HPDE6-E6E7 (cell line): ENCODE results near the gene EEF1A2.

Experiments
- DNase-seq: peaks from one replicate; pipeline ENCODE4 v3.0.0; 2011; ENCODE audit warnings: missing footprints; ENCODE audit errors: extremely low spot score

Gene EEF1A2

DNA sequence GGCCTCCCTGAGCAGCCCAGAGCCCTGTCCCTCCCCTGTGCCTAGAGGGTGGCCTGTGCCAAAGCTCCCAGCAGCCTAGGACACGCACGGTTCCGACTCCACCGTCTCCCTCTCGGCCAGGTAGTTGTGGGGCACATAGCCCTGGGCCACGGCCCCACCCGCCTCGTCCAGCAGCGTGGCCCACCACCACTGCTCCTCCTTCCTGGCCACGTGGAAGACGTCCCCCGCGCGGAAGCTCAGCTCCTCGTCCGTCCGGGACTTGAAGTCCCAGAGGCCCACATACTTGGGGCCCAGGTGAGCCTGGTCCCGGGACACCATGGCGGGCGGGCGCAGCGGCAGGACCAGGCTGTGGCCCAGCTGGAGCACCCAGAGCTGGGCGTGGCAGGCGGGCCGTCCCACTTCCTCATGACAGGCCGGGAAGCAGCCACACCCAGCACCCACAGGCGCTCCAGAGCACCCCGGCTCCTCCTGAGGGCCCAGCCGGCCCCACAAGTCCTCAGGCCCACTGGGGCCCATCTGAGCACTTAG is 38.2 kb upstream of the EEF1A2 start, which contains the start of gene PTK6:
PTK6 (minus strand) TSS at position 380 of the 528 bp plus-strand sequence; CDS start at position 318, 62 bp downstream.
- DNase-seq, result peak; percentile 95

- DNase-seq, result peak; percentile 86
Measured at GRCh38 chr20:63536241-63536977, 37.5 kb upstream of the EEF1A2 start.

GRCh38 chr20:63534831-63535651 is 36.2 kb upstream of the EEF1A2 start:
- DNase-seq, result peak; percentile 80

GRCh38 chr20:63534427-63534830 is 35.5 kb upstream of the EEF1A2 start:
- DNase-seq, result no peak

GRCh38 chr20:63533871-63534393 is 35.0 kb upstream of the EEF1A2 start:
- peak; percentile 93 for DNase-seq

DNA sequence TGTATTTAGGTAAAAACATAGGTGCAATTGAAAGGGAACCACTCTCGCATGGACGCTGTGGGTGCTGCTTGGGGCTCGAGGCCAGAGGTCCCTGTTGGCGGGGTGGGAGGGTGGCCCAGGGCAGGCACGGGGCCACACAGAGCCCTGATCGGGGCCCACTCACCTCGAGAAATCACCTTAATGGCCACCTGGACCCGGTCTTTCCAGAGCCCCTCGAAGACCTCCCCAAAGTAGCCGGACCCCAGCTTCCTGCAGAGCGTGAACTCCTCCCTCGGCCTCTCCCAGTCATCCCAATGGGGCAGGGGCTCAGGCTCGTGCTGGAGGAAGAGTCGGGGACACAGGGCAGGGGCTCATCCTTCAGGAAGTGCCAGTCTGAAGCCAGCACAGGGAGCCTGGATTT is 34.5 kb upstream of the EEF1A2 start:
- DNase-seq, result no peak

GRCh38 chr20:63532449-63532971 is 33.6 kb upstream of the EEF1A2 start:
- no peak for DNase-seq

- no peak for DNase-seq
Measured at GRCh38 chr20:63531686-63532448, 33.0 kb upstream of the EEF1A2 start.

DNA sequence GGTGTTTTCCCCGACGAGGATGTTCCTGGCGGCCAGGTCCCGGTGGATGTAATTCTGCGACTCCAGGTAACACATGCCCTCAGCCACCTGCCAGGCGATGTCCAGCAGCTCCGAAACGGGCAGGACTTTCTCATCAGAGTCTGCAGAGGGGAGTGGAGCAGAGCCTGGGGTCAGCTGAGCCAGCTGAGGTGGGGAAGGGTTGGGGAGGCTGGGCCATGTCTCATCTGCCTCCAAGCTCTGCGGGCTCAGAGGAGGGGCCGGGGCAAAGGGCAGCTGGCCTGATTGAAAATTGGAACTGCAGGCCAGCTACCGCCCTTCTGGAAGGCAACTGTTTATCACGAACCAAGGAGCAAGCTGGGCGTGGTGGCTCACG is 31.9 kb upstream of the EEF1A2 start:
- DNase-seq, result no peak

GRCh38 chr20:63529861-63530787 is 31.2 kb upstream of the EEF1A2 start:
- DNase-seq, result no peak

DNA sequence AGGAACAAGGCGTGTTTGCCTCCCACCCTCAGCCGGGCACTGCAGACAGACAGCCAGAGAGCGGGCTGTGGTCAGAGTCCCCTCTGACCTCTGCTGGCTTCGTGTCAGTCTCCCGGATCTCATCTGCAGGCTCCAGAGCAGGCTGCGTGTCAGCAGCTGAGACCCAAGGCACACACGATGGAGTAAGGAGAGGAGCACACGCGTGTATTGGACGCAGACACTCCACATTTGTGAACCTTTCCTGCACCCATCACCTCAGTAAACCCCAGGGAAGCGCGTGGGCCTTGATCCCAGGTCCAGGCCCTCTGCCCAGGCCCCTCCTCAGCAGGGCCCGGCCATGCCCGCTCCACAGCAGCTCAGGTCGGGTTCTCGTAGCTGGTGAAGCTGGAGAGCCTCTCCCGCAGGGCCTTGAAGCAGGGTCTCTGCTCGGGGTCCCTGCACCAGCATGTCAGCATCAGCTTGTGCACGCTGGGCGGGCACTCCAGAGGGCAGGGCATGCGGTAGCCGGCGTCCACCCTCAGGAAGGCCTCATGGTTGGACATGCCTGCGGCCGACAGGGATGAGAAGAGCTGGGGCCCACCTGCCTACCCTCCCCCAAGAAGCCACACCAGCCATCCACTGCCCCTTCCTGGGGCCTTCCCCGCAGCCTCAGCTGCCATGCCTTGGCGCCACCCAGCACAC is 30.4 kb upstream of the EEF1A2 start:
- DNase-seq, result no peak

DNA sequence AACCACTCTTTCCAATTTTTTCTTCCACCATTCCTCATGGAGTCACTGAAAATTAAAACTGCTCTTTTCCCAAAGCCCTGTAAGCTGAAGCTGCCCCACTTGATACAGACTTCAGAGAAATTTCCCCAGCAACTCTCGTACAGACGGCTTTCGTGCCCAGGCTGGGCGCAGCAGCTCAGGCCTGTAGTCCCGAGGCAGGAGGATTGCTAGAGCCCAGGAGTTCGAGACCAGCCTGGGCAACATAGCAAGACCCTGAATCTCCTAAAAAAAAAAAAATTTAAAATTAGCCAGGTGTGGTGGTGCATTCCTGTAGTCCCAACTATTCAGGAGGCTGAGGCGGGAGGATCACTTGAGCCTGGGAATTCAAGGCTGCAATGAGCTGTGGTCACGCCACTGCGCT is 28.3 kb upstream of the EEF1A2 start:
- DNase-seq, result no peak

- no peak for DNase-seq
Measured at GRCh38 chr20:63525971-63526370, 27.1 kb upstream of the EEF1A2 start.

DNA sequence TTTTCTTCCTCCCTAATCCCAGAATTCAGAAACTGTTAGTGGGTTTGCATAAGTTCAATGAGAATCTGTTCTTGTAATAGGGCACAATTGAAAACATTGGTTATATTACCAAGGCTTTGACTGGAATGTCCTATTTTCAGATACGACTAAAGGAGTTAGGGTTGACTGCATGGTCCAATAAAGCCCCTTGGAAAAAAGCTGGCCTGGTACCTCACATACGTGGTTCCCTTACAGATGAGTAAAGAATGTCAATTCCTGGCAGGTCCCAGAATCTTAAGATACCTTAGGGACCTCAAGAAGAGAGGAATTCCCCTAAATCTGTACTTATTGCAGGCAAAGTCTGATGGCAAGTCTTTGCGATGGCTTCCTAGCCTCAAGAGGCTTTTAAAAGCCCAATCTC is 26.3 kb upstream of the EEF1A2 start:
- no peak for DNase-seq

GRCh38 chr20:63522981-63523611 is 24.2 kb upstream of the EEF1A2 start:
- no peak for DNase-seq

GRCh38 chr20:63522091-63522868 is 23.4 kb upstream of the EEF1A2 start:
- no peak for DNase-seq

DNA sequence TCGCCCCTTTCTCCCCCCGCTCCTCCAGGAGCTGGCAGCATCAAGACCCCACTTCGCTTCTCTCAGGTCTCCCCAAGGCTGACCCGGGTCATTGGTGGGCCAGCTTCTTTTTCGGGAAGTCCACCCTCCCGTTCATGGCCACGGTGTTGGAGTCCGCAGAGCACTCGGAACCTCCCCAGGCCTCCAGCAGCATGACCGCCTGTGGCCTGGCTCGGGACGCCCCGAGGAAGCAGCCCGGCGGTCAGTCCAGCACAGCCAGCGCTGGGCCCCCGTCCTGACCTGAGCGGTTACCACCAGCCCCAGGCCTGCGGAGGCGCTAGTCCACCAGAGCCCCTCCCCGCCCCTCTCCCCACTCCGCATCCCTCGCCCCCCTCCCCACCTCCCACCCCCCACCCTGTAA is 22.7 kb upstream of the EEF1A2 start:
- no peak for DNase-seq

DNA sequence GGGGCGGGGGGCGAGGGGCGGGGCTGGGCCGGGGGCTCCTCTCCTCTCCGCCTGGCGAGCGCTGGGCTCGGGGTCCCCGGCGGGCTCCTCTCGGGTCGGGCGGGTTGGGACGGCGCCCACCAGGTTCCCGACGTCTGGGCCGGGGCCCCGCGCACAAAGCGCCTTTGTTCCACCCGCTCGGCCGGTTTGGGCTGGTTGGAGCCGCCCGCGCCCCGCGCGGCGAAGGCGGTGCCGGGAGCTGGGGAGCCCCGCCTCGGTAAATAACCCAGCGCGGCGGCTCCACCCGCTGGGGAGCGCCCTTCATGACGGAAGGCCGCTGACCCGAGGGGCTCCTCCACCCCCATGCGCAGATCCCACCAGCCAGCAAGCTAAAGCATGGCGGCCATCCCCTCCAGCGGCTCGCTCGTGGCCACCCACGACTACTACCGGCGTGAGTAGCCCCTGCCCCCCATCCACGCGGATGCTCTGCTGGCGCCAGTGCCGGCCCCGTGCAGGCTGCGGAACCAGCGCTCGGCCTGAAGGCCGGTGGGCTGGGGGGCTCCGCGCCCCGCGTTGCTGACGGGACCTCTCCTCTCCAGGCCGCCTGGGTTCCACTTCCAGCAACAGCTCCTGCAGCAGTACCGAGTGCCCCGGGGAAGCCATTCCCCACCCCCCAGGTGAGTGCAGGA is 22.2 kb upstream of the EEF1A2 start:
- DNase-seq, result peak; percentile 83
